ENCODE measurements around the gene DAD1. TPM values are rescaled to one million over a fixed set of nuclear protein-coding genes. Genes with fewer than 3 reads are reported as not detected.

The DAD1 gene
- total and polyA plus RNA-seq, 12 donors: 82.4 to 420 (median 136) TPM

- intact Hi-C loops (cut with DNase I): no loop called here
- peaks cover 0 to 3% (median 0%) of the 10 kb centered on the region in 7 donors for H3K27me3 ChIP-seq
- no peak overlapping the region for H3K4me3 ChIP-seq
- DNase-seq (no peak), ATAC-seq (no peak)
- no peaks in the 10 kb centered on the region for H3K9me3 ChIP-seq
- H3K4me1 ChIP-seq: peaks cover 0 to 34% (median 0%) of the 10 kb centered on the region in 9 donors
- no peak for TF ChIP-seq CTCF (IDR thresholded peaks at IDR 0.05)
- no peaks in the 10 kb centered on the region for H3K36me3 ChIP-seq
- peak overlapping the region in 1 of 10 donors; percentile 55 for H3K27ac ChIP-seq
Observed at GRCh38 chr14:22524784-22525161, 64.3 kb downstream of the DAD1 start.

- Histone ChIP-seq H3K4me3 (peak overlapping the region in 1 of 10 donors; percentile 6), H3K27me3 (peaks cover 0 to 3% (median 0%) of the 10 kb centered on the region in 7 donors), H3K27ac (peak overlapping the region in 1 of 10 donors; percentile 71), H3K4me1 (peaks cover 0 to 40% (median 0%) of the 10 kb centered on the region in 9 donors), H3K36me3 (no peaks in the 10 kb centered on the region), H3K9me3 (no peaks in the 10 kb centered on the region)
- DNase-seq (no peak), ATAC-seq (no peak)
- intact Hi-C loops (cut with DNase I): no loop called here
- WGBS, 2 donors: 92 to 95% methylated on average over 11 of the region's 11 CpGs
- no peak for TF ChIP-seq CTCF (IDR thresholded peaks at IDR 0.05)
Observed at GRCh38 chr14:22524115-22524783, 64.8 kb downstream of the DAD1 start.

- DNase-seq (no peak), ATAC-seq (no peak)
- intact Hi-C loops (cut with DNase I): no loop called here
- Histone ChIP-seq H3K27ac (peak overlapping the region in 1 of 10 donors; percentile 71), H3K27me3 (peaks cover 0 to 3% (median 0%) of the 10 kb centered on the region in 7 donors), H3K4me1 (peaks cover 0 to 41% (median 0%) of the 10 kb centered on the region in 9 donors), H3K36me3 (no peaks in the 10 kb centered on the region), H3K4me3 (no peak overlapping the region), H3K9me3 (no peaks in the 10 kb centered on the region)
- no peak for TF ChIP-seq CTCF (IDR thresholded peaks at IDR 0.05)
Observed at GRCh38 chr14:22523283-22523682, 65.7 kb downstream of the DAD1 start.

- DNase-seq: no peak
- no peak for TF ChIP-seq CTCF (IDR thresholded peaks at IDR 0.05)
- Histone ChIP-seq H3K36me3 (no peaks in the 10 kb centered on the region), H3K4me3 (peak overlapping the region in 1 of 10 donors; percentile 4), H3K27ac (peak overlapping the region in 1 of 10 donors; percentile 71), H3K9me3 (no peaks in the 10 kb centered on the region), H3K4me1 (peaks cover 0 to 41% (median 0%) of the 10 kb centered on the region in 9 donors), H3K27me3 (peaks cover 0 to 3% (median 0%) of the 10 kb centered on the region in 7 donors)
- 89 to 91% methylated on average over 1 of the region's 1 CpG for WGBS, 2 donors
- no peak for ATAC-seq
- intact Hi-C loops (cut with DNase I): no loop called here
Observed at GRCh38 chr14:22522466-22522957, 66.5 kb downstream of the DAD1 start.

Measured in heart right ventricle (tissue), 16 donors.